ENCODE measurements around the gene PRR5L.

DNA sequence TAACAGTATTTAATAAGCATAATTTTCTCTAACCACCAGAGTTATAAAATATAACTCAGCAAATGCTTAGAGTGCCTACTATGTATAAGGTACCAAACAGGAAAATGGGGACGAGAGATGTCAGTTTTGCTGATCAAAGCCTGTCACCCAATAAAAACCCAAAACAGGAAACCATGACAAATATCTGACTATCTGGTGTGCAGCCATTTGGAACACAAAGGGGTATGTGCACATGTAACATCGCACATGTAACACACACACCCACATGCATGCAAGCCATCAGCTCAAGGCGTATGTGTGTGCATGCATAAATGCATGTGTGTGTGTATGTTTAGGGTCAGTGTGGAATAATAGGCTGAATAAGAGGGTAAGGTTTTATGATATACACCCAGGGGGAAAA, 64.2 kb downstream of the PRR5L start:
- TF ChIP-seq, protein P1, sequence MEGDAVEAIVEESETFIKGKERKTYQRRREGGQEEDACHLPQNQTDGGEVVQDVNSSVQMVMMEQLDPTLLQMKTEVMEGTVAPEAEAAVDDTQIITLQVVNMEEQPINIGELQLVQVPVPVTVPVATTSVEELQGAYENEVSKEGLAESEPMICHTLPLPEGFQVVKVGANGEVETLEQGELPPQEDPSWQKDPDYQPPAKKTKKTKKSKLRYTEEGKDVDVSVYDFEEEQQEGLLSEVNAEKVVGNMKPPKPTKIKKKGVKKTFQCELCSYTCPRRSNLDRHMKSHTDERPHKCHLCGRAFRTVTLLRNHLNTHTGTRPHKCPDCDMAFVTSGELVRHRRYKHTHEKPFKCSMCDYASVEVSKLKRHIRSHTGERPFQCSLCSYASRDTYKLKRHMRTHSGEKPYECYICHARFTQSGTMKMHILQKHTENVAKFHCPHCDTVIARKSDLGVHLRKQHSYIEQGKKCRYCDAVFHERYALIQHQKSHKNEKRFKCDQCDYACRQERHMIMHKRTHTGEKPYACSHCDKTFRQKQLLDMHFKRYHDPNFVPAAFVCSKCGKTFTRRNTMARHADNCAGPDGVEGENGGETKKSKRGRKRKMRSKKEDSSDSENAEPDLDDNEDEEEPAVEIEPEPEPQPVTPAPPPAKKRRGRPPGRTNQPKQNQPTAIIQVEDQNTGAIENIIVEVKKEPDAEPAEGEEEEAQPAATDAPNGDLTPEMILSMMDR (IDR thresholded peaks at IDR 0.05; ENCODE audit: low read depth, low read length, poor library complexity, severe bottlenecking) = no peak
- TF ChIP-seq EZH2phosphoT487 (IDR thresholded peaks at IDR 0.05; ENCODE audit: borderline replicate concordance, low read length) = no peak
